H9 (cell line): ENCODE results near the gene PPP3CA. TPM values are rescaled to one million over a fixed set of nuclear protein-coding genes. Genes with fewer than 3 reads are reported as not detected.

Experiments used
- DNase-seq: peaks from one replicate; pipeline ENCODE4 v3.0.0-alpha.2; 2017
- H2AFZ ChIP-seq: one replicate; pipeline ENCODE4 v1.6.1; 2013; ENCODE audit warnings: mild to moderate bottlenecking, low read length, control low read depth, moderate library complexity
- H2AK5ac ChIP-seq: 2 replicates; pipeline ENCODE4 v1.6.1; 2013; ENCODE audit warnings: low read length, control low read depth, mixed read lengths; ENCODE audit not compliant: insufficient read length
- H2BK120ac ChIP-seq: one replicate; pipeline ENCODE4 v1.6.1; 2013; ENCODE audit warnings: low read depth, mild to moderate bottlenecking, low read length, control low read depth, inconsistent platforms; ENCODE audit not compliant: poor library complexity, severe bottlenecking
- H2BK12ac ChIP-seq: 2 replicates; pipeline ENCODE4 v1.6.1; 2013; ENCODE audit warnings: low read length, control low read depth, mixed read lengths, low read depth; ENCODE audit not compliant: insufficient read length
- H2BK15ac ChIP-seq: 2 replicates; pipeline ENCODE4 v1.6.1; 2013; ENCODE audit warnings: low read depth, low read length, control low read depth
- H2BK20ac ChIP-seq: one replicate; pipeline ENCODE4 v1.6.1; 2013; ENCODE audit warnings: low read depth, mild to moderate bottlenecking, low read length, control low read depth, inconsistent platforms; ENCODE audit not compliant: poor library complexity, severe bottlenecking
- H2BK5ac ChIP-seq: 2 replicates; pipeline ENCODE4 v1.6.1; 2013; ENCODE audit warnings: low read length, control low read depth, mixed read lengths; ENCODE audit not compliant: insufficient read length
- H3K14ac ChIP-seq: 2 replicates; pipeline ENCODE4 v1.6.1; 2013; ENCODE audit warnings: low read length, control low read depth; ENCODE audit not compliant: insufficient read depth
- H3K18ac ChIP-seq: 2 replicates; pipeline ENCODE4 v1.6.1; 2013; ENCODE audit warnings: low read depth, mild to moderate bottlenecking, mixed read lengths, low read length, control low read depth; ENCODE audit not compliant: insufficient read length
- H3K23ac ChIP-seq: 2 replicates; pipeline ENCODE4 v1.6.1; 2013; ENCODE audit warnings: low read length, control low read depth, mixed read lengths, low read depth; ENCODE audit not compliant: insufficient read length
- H3K23me2 ChIP-seq: 2 replicates; pipeline ENCODE4 v1.6.1; 2013; ENCODE audit warnings: low read depth, mild to moderate bottlenecking, mixed read lengths, low read length, control low read depth; ENCODE audit not compliant: insufficient read length, poor library complexity, severe bottlenecking
- H3K27ac ChIP-seq: 2 replicates; pipeline ENCODE4 v1.5.1; 2013; ENCODE audit warnings: low read length, control low read depth, mixed read lengths, low read depth; ENCODE audit not compliant: insufficient read length
- H3K27me3 ChIP-seq: 2 replicates; pipeline ENCODE4 v1.6.1; 2013; ENCODE audit warnings: low read length, control low read depth, inconsistent platforms; ENCODE audit not compliant: insufficient read depth
- H3K4ac ChIP-seq: 2 replicates; pipeline ENCODE4 v1.6.1; 2013; ENCODE audit warnings: low read depth, mild to moderate bottlenecking, control low read depth, inconsistent platforms, low read length, moderate library complexity
- H3K4me1 ChIP-seq: 2 replicates; pipeline ENCODE4 v1.6.1; 2013; ENCODE audit warnings: low read length, control low read depth, inconsistent platforms; ENCODE audit not compliant: insufficient read depth
- H3K4me2 ChIP-seq: 2 replicates; pipeline ENCODE4 v1.6.1; 2013; ENCODE audit warnings: low read length, control low read depth, mixed read lengths; ENCODE audit not compliant: insufficient read length, insufficient read depth
- H3K56ac ChIP-seq: 2 replicates; pipeline ENCODE4 v1.6.1; 2013; ENCODE audit warnings: low read depth, mild to moderate bottlenecking, mixed read lengths, low read length, control low read depth; ENCODE audit not compliant: insufficient read length
- H3K79me1 ChIP-seq: 2 replicates; pipeline ENCODE4 v1.6.1; 2013; ENCODE audit warnings: low read depth, mild to moderate bottlenecking, moderate library complexity, low read length, control low read depth, inconsistent platforms; ENCODE audit not compliant: insufficient read depth, poor library complexity, severe bottlenecking
- H3K79me2 ChIP-seq: 2 replicates; pipeline ENCODE4 v1.6.1; 2013; ENCODE audit warnings: low read length, control low read depth, inconsistent platforms; ENCODE audit not compliant: insufficient read depth
- H3K9ac ChIP-seq: 2 replicates; pipeline ENCODE4 v1.6.1; 2013; ENCODE audit warnings: low read length, control low read depth, mixed read lengths; ENCODE audit not compliant: insufficient read length; ENCODE audit errors: extremely low read depth
- H3K9me3 ChIP-seq: one replicate; pipeline ENCODE4 v1.6.1; 2013; ENCODE audit warnings: low read depth, low read length, inconsistent platforms; ENCODE audit not compliant: control insufficient read depth
- H3T11ph ChIP-seq: one replicate; pipeline ENCODE4 v1.6.1; 2013; ENCODE audit warnings: mild to moderate bottlenecking, low read length, control low read depth, inconsistent platforms
- H4K20me1 ChIP-seq: one replicate; pipeline ENCODE4 v1.6.1; 2013; ENCODE audit not compliant: control insufficient read depth, insufficient read length, insufficient read depth
- H4K5ac ChIP-seq: 2 replicates; pipeline ENCODE4 v1.6.1; 2013; ENCODE audit warnings: low read depth, mild to moderate bottlenecking, mixed read lengths, low read length, control low read depth; ENCODE audit not compliant: insufficient read length
- H4K8ac ChIP-seq: replicated peaks from 2 replicates; pipeline ENCODE4 v1.6.1; 2013; ENCODE audit warnings: low read length, control low read depth, mixed read lengths, low read depth; ENCODE audit not compliant: insufficient read length
- H4K91ac ChIP-seq: 2 replicates; pipeline ENCODE4 v1.6.1; 2013; ENCODE audit warnings: low read depth, mild to moderate bottlenecking, moderate library complexity, mixed read lengths, low read length, control low read depth; ENCODE audit not compliant: insufficient read length
- H3K27ac Mint-ChIP-seq, 3 experiments: 2 replicates in 2 of 3; 3 replicates in 1 of 3; pipeline ENCODE4 v1.8.0; 2020 to 2021; ENCODE audit warnings: mixed read lengths in 3 of 3, mild to moderate bottlenecking in 1 of 3, moderate library complexity in 1 of 3
- H3K27me3 Mint-ChIP-seq: 2 replicates; pipeline ENCODE4 v1.8.0; 2021; ENCODE audit warnings: low read depth, mild to moderate bottlenecking, moderate library complexity, mixed read lengths
- H3K36me3 Mint-ChIP-seq, 3 experiments: 2 replicates in 2 of 3; 3 replicates in 1 of 3; pipeline ENCODE4 v1.8.0; 2020 to 2021; ENCODE audit warnings: low read depth in 3 of 3, mixed read lengths in 3 of 3; ENCODE audit not compliant: insufficient read depth in 1 of 3
- H3K4me1 Mint-ChIP-seq, 2 experiments: 2 replicates each; pipeline ENCODE4 v1.8.0; 2020; ENCODE audit warnings: mixed read lengths in 2 of 2
- H3K4me3 Mint-ChIP-seq, 2 experiments: 2 replicates in 1 of 2; 3 replicates in 1 of 2; pipeline ENCODE4 v1.8.0; 2020 to 2021; ENCODE audit warnings: mild to moderate bottlenecking in 2 of 2, mixed read lengths in 2 of 2, moderate library complexity in 1 of 2
- H3K9me3 Mint-ChIP-seq, 2 experiments: 2 replicates in 1 of 2; 3 replicates in 1 of 2; pipeline ENCODE4 v1.8.0; 2020; ENCODE audit warnings: mild to moderate bottlenecking in 2 of 2, mixed read lengths in 2 of 2, moderate library complexity in 1 of 2
- WGBS: extraction: QIAGEN DNeasy Blood & Tissue Kit; methylation state at CpG from one replicate; pipeline ENCODE4 v1.1.7; 2013; ENCODE audit warnings: missing lambda C conversion rate, low lambda C conversion rate, mixed read lengths; ENCODE audit not compliant: insufficient read length; ENCODE audit errors: extremely low coverage; 5-methylcytosine and 5-hydroxymethylcytosine counted together
- total RNA-seq: library from RNA; stranded (reverse); gene quantifications from 2 replicates; pipeline ENCODE4 v1.2.1, GENCODE V29; 2021
- TF ChIP-seq, protein P1 (sequence below): fragments of 200-600 bp; sonication (generic); conservative IDR thresholded peaks from 3 replicates; pipeline ENCODE4 v1.8.0; 2021; ENCODE audit warnings: antibody characterized with exemption, mild to moderate bottlenecking

The PPP3CA gene
- total RNA-seq, 1 experiment from 2014 or later = 16.8 TPM

DNA sequence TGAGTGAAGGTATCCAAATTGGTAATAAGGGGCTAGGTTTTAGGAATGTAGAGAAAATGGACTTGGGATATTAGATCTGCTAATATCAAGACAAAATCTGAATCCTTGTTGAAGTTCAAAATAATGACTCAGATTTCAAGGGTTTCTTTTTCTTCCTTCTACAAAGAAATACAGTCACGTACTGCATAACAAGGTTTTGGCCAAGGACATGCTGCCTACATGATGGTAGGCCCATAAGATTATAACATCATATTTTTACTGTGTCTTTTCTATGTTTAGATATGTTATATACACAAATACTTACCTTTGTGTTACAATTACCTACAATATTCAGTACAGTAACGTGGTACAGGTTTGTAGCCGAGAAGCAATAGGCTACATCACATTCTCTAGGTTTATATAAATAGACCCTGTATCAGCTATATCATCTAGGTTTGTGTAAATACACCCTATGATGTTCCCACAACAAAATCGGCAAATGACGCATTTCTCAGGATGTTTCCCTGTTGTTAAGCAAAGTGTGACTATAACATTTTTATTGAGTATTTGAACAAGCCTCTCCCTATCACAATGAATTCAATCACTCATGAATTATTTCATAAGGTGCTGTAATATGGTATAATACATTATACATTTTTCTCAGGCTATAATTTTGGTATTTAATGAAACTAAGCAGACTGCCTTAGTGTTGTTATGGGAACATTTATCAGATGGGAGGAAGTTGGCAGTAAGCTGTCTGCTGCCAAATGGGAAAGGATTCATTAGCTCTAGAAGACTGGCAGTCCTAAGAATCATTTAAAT is 186.3 kb downstream of the PPP3CA start:
- H3K18ac ChIP-seq = no peak overlapping the region
- no peak overlapping the region for H2BK20ac ChIP-seq
- no peak overlapping the region for H2BK5ac ChIP-seq
- WGBS = no CpG with 5 or more reads among the region's 5 CpGs
- no peak overlapping the region for H2AK5ac ChIP-seq
- H3K56ac ChIP-seq = no peak overlapping the region
- no peaks in the 10 kb centered on the region for H3K9me3 Mint-ChIP-seq
- H3K9me3 ChIP-seq = no peaks in the 10 kb centered on the region
- no peak for DNase-seq
- TF ChIP-seq, protein P1, sequence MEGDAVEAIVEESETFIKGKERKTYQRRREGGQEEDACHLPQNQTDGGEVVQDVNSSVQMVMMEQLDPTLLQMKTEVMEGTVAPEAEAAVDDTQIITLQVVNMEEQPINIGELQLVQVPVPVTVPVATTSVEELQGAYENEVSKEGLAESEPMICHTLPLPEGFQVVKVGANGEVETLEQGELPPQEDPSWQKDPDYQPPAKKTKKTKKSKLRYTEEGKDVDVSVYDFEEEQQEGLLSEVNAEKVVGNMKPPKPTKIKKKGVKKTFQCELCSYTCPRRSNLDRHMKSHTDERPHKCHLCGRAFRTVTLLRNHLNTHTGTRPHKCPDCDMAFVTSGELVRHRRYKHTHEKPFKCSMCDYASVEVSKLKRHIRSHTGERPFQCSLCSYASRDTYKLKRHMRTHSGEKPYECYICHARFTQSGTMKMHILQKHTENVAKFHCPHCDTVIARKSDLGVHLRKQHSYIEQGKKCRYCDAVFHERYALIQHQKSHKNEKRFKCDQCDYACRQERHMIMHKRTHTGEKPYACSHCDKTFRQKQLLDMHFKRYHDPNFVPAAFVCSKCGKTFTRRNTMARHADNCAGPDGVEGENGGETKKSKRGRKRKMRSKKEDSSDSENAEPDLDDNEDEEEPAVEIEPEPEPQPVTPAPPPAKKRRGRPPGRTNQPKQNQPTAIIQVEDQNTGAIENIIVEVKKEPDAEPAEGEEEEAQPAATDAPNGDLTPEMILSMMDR = no peak
- H3K9ac ChIP-seq = no peak overlapping the region
- H3K27me3 ChIP-seq = no peaks in the 10 kb centered on the region
- no peak overlapping the region for H2BK120ac ChIP-seq
- peaks cover 3% of the 10 kb centered on the region; the same call in 1 of the 2 replicates for H3K4me1 ChIP-seq
- H3K4me3 Mint-ChIP-seq = no peak overlapping the region
- no peak overlapping the region for H3T11ph ChIP-seq
- peaks cover 27 to 35% of the 10 kb centered on the region in 2 experiments for H3K4me1 Mint-ChIP-seq
- H3K23ac ChIP-seq = no peak overlapping the region
- H4K91ac ChIP-seq = no peak overlapping the region
- H2BK15ac ChIP-seq = no peak overlapping the region
- H3K27me3 Mint-ChIP-seq = no peaks in the 10 kb centered on the region
- no peak overlapping the region for H3K4me2 ChIP-seq
- no peaks in the 10 kb centered on the region for H3K36me3 Mint-ChIP-seq
- no peak overlapping the region for H2AFZ ChIP-seq
- H4K8ac ChIP-seq = no peak overlapping the region
- no peaks in the 10 kb centered on the region for H3K79me2 ChIP-seq
- no peaks in the 10 kb centered on the region for H3K23me2 ChIP-seq
- no peaks in the 10 kb centered on the region for H4K20me1 ChIP-seq
- H3K4ac ChIP-seq = no peak overlapping the region
- H3K27ac ChIP-seq = no peak overlapping the region
- no peak overlapping the region for H3K27ac Mint-ChIP-seq
- H4K5ac ChIP-seq = no peak overlapping the region
- H2BK12ac ChIP-seq = no peak overlapping the region
- no peaks in the 10 kb centered on the region for H3K79me1 ChIP-seq
- H3K14ac ChIP-seq = no peak overlapping the region
